ENCODE results near the gene DAPK1. TPM values are rescaled to one million over a fixed set of nuclear protein-coding genes. Genes with fewer than 3 reads are reported as not detected.
A peak's percentile ranks its signal among the peaks of the same experiment; 100 is the strongest.
"Not testable (repeated sequence)": the region's sequence is repeated elsewhere in the genome, so short reads cannot be mapped to it uniquely, and the experiment has no call there.

DAPK1 gene
- total and polyA plus RNA-seq, 2 experiments from 2014 or later, result 44.4 to 62.3 TPM

DNA sequence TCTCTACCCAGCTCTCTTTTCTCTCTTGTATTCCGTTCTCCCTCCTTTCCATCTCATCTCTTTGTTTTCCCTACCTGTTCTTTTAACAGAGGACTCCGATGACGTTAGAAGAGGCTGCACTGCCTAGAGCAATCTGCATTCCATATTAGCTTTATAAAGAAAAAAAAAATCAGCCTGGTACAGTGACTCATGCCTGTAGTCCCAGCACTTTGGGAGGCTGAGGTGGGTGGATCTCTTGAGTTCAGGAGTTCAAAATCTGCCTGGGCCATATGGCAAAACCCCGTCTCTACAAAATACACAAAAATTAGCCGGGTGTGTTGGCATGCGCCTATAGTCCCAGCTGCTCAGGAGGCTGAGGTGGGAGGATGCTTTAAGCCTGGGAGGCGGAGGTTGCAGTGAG, 49.0 kb downstream of the DAPK1 start:
- H3K4me1 ChIP-seq (ENCODE audit: insufficient read depth), result no peaks in the 10 kb centered on the region
- WGBS (ENCODE audit: low lambda C conversion rate, missing lambda C conversion rate), result 72% methylated on average over 7 of the region's 7 CpGs

DNA sequence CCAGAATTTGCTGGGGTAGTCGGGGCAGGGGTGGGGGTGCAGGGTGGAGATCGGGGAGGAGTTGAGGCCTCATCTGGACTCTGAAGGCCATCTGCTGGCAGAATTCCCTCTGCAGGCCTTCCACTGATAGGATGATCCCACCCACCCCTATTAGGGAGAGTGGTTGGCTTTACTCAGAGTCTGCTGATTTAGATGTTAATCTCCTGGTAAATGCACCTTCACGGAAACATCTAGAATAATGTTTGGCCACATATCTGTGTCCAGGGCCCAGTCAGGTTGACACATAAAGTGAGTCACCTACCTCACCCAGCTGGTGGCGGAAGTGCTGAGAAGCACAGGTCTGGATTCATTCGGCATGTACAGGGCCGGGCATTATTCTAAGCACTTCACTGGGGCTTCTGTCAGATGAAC, 50.0 kb downstream of the DAPK1 start:
- no peak overlapping the region for H2AFZ ChIP-seq
- TF ChIP-seq EZH2phosphoT487 (IDR thresholded peaks at IDR 0.05; ENCODE audit: low read depth, severe bottlenecking, unreplicated experiment) (no peak), EZH2 (IDR thresholded peaks at IDR 0.05; ENCODE audit: borderline replicate concordance) (no peak)
- TF ChIP-seq, protein P1, sequence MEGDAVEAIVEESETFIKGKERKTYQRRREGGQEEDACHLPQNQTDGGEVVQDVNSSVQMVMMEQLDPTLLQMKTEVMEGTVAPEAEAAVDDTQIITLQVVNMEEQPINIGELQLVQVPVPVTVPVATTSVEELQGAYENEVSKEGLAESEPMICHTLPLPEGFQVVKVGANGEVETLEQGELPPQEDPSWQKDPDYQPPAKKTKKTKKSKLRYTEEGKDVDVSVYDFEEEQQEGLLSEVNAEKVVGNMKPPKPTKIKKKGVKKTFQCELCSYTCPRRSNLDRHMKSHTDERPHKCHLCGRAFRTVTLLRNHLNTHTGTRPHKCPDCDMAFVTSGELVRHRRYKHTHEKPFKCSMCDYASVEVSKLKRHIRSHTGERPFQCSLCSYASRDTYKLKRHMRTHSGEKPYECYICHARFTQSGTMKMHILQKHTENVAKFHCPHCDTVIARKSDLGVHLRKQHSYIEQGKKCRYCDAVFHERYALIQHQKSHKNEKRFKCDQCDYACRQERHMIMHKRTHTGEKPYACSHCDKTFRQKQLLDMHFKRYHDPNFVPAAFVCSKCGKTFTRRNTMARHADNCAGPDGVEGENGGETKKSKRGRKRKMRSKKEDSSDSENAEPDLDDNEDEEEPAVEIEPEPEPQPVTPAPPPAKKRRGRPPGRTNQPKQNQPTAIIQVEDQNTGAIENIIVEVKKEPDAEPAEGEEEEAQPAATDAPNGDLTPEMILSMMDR (IDR thresholded peaks at IDR 0.05; ENCODE audit: poor library complexity), result no peak

More for the DNA sequence above, 49.0 kb downstream of the DAPK1 start:
- H2AFZ ChIP-seq, result no peak overlapping the region
- H3K27me3 ChIP-seq, result no peaks in the 10 kb centered on the region
- H3K9me2 ChIP-seq (replicated peaks; ENCODE audit: insufficient read depth), result no peaks in the 10 kb centered on the region
- H3K9me3 ChIP-seq (ENCODE audit: low read depth), result no peaks in the 10 kb centered on the region
- no peak for TF ChIP-seq EZH2 (IDR thresholded peaks at IDR 0.05; ENCODE audit: borderline replicate concordance)
- no peak for TF ChIP-seq EZH2phosphoT487 (IDR thresholded peaks at IDR 0.05; ENCODE audit: low read depth, severe bottlenecking, unreplicated experiment)
- TF ChIP-seq, protein P1 (IDR thresholded peaks at IDR 0.05; ENCODE audit: poor library complexity), result no peak
- no peak overlapping the region for H3K27ac ChIP-seq
- no peaks in the 10 kb centered on the region for H3K36me3 ChIP-seq (replicated peaks; ENCODE audit: insufficient read depth, low read depth)
- no peak overlapping the region for H3K4me3 ChIP-seq
- no peak overlapping the region for H3K4me2 ChIP-seq
- H3K79me2 ChIP-seq, result peaks cover 49% of the 10 kb centered on the region
- H4K20me1 ChIP-seq (ENCODE audit: insufficient read depth, poor library complexity, severe bottlenecking), result no peaks in the 10 kb centered on the region
- DNase-seq (ENCODE audit: low spot score), result no peak

DNA sequence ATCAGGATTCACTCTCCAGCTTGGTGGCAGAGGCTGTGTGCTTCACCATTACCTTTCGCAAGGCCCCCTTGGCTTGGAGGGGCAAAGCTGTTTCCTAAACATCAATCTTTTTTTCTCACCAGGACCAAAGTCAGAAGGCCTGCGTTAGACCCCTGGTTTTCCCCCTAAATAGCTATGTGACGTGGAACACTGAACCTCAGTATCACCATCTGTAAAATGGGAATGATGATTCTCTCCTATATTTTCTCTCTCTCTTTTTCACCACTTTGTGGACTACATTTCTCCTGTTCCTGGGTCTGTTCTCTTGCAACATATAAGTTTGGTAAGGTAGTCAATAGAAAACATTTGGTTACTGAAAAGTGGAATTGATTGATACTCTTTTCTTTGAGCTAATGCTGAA, 50.5 kb downstream of the DAPK1 start:
- no peaks in the 10 kb centered on the region for H3K9me3 ChIP-seq (ENCODE audit: low read depth)
- no peak overlapping the region for H3K4me2 ChIP-seq
- DNase-seq (ENCODE audit: low spot score), result no peak
- H3K4me3 ChIP-seq, result no peak overlapping the region
- no peaks in the 10 kb centered on the region for H4K20me1 ChIP-seq (ENCODE audit: insufficient read depth, poor library complexity, severe bottlenecking)
- no peak for TF ChIP-seq EZH2phosphoT487 (IDR thresholded peaks at IDR 0.05; ENCODE audit: low read depth, severe bottlenecking, unreplicated experiment)
- TF ChIP-seq, protein P1 (IDR thresholded peaks at IDR 0.05; ENCODE audit: poor library complexity), result no peak
- TF ChIP-seq EZH2 (IDR thresholded peaks at IDR 0.05; ENCODE audit: borderline replicate concordance), result no peak
- H3K9me2 ChIP-seq (replicated peaks; ENCODE audit: insufficient read depth), result no peaks in the 10 kb centered on the region
- no peaks in the 10 kb centered on the region for H3K4me1 ChIP-seq (ENCODE audit: insufficient read depth)
- H2AFZ ChIP-seq, result no peak overlapping the region
- peak overlapping the region; percentile 72 for H3K27ac ChIP-seq
- H3K36me3 ChIP-seq (replicated peaks; ENCODE audit: insufficient read depth, low read depth), result no peaks in the 10 kb centered on the region
- WGBS (ENCODE audit: low lambda C conversion rate, missing lambda C conversion rate), result 82% methylated on average over 3 of the region's 3 CpGs
- peaks cover 57% of the 10 kb centered on the region for H3K79me2 ChIP-seq
- H3K27me3 ChIP-seq, result no peaks in the 10 kb centered on the region

More for the DNA sequence above, 50.0 kb downstream of the DAPK1 start:
- no peaks in the 10 kb centered on the region for H3K27me3 ChIP-seq
- DNase-seq (ENCODE audit: low spot score), result peak; percentile 76
- H3K4me2 ChIP-seq, result no peak overlapping the region
- no peaks in the 10 kb centered on the region for H3K36me3 ChIP-seq (replicated peaks; ENCODE audit: insufficient read depth, low read depth)
- no peaks in the 10 kb centered on the region for H3K4me1 ChIP-seq (ENCODE audit: insufficient read depth)
- H3K4me3 ChIP-seq, result no peak overlapping the region
- peak overlapping the region; percentile 72 for H3K27ac ChIP-seq
- H4K20me1 ChIP-seq (ENCODE audit: insufficient read depth, poor library complexity, severe bottlenecking), result no peaks in the 10 kb centered on the region
- H3K79me2 ChIP-seq, result peaks cover 53% of the 10 kb centered on the region
- no peaks in the 10 kb centered on the region for H3K9me2 ChIP-seq (replicated peaks; ENCODE audit: insufficient read depth)
- 72% methylated on average over 4 of the region's 6 CpGs for WGBS (ENCODE audit: low lambda C conversion rate, missing lambda C conversion rate)
- no peaks in the 10 kb centered on the region for H3K9me3 ChIP-seq (ENCODE audit: low read depth)

DNA sequence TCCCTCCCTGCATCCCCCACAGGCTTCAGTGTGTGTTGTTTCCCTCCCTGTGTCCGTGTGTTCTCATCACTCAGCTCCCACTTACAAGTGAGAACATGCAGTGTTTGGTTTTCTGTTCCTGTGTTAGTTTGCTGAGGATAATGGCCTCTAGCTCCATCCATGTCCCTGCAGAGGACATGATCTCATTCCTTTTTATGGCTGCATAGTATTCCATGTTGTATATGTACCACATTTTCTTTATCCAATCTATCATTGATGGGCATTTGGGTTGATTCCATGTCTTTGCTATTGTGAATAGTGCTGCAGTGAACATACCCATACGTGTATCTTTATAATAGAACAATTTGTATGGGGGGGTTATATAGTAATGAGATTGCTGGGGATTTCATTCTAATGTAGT, 51.4 kb downstream of the DAPK1 start:
- H3K4me2 ChIP-seq; H3K9me2 ChIP-seq (replicated peaks; ENCODE audit: insufficient read depth); H3K9me3 ChIP-seq (ENCODE audit: low read depth); H3K4me3 ChIP-seq; H4K20me1 ChIP-seq (ENCODE audit: insufficient read depth, poor library complexity, severe bottlenecking); DNase-seq (ENCODE audit: low spot score); H3K27ac ChIP-seq; H3K4me1 ChIP-seq (ENCODE audit: insufficient read depth); H2AFZ ChIP-seq; H3K27me3 ChIP-seq; H3K36me3 ChIP-seq (replicated peaks; ENCODE audit: insufficient read depth, low read depth): not testable (repeated sequence)
- 98% methylated on average over 2 of the region's 2 CpGs for WGBS (ENCODE audit: low lambda C conversion rate, missing lambda C conversion rate)
- H3K79me2 ChIP-seq, result peaks cover 60% of the 10 kb centered on the region
